ENCODE data around the gene ZNF438.

DNA sequence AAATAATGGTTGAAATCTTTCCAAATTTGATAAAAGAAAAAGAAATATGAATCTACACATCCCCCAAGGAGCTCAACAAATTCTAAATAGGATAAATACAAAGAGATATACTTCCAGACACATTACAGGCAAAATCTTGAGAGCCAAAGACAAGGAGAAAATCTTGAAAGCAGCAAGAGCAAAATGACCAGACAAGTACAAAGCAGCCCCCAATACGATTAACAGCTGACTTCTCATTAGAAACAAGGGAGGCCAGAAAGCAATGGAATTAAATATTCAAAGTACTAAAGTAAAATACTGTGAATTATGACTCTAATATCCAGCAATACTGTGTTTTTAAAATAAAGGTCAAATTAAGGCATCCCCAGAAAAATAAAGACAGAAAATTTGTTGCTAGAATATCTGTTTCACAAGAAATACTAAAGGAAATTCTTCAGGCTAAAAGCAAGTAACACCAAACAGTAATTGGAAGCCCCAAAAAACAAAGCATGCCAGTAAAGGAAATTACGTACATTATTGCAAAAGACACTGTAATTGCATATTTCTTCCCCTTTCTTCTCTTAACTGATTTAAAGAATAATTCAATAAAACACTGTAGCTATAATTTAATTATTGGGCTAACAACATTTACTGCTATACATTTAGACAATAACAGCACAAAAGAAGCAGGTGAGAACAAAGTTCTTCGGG lies 36.4 kb downstream of the ZNF438 start:
- TF ChIP-seq, protein P1, sequence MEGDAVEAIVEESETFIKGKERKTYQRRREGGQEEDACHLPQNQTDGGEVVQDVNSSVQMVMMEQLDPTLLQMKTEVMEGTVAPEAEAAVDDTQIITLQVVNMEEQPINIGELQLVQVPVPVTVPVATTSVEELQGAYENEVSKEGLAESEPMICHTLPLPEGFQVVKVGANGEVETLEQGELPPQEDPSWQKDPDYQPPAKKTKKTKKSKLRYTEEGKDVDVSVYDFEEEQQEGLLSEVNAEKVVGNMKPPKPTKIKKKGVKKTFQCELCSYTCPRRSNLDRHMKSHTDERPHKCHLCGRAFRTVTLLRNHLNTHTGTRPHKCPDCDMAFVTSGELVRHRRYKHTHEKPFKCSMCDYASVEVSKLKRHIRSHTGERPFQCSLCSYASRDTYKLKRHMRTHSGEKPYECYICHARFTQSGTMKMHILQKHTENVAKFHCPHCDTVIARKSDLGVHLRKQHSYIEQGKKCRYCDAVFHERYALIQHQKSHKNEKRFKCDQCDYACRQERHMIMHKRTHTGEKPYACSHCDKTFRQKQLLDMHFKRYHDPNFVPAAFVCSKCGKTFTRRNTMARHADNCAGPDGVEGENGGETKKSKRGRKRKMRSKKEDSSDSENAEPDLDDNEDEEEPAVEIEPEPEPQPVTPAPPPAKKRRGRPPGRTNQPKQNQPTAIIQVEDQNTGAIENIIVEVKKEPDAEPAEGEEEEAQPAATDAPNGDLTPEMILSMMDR (IDR thresholded peaks at IDR 0.05; ENCODE audit: low read depth, low read length), result no peak
- no peak for TF ChIP-seq POLR2A (IDR thresholded peaks at IDR 0.05; ENCODE audit: extremely low read depth, insufficient read length)

Measured in NB4 (cell line).